PFSK-1 (cell line): ENCODE measurements around the gene STAT1.

ENCODE experiments used
- POLR2AphosphoS5 ChIP-seq: IDR thresholded peaks from 2 replicates; pipeline ENCODE4 v1.6.1; 2012; ENCODE audit warnings: low read depth, mild to moderate bottlenecking, control low read depth, low read length, moderate library complexity
- REST ChIP-seq, 2 experiments: IDR thresholded peaks; 2 replicates each; pipeline versions ENCODE4 v1.6.1 to v1.8.0; 2011 to 2012; ENCODE audit warnings: low read depth in 2 of 2, low read length in 2 of 2, control low read depth in 1 of 2, inconsistent platforms in 1 of 2, mild to moderate bottlenecking in 1 of 2, moderate library complexity in 1 of 2; ENCODE audit not compliant: insufficient read depth in 1 of 2
- SIN3A ChIP-seq: IDR thresholded peaks from 2 replicates; pipeline ENCODE4 v1.6.1; 2012; ENCODE audit warnings: mild to moderate bottlenecking, low read length, moderate library complexity, borderline replicate concordance; ENCODE audit not compliant: insufficient read depth
- TAF1 ChIP-seq: IDR thresholded peaks from 2 replicates; pipeline ENCODE4 v1.6.1; 2012; ENCODE audit warnings: low read length, control low read depth, borderline replicate concordance; ENCODE audit not compliant: insufficient read depth

GRCh38 chr2:190968522-190968921, 45.4 kb downstream of the STAT1 start:
- TF ChIP-seq TAF1 (no peak), POLR2AphosphoS5 (no peak), SIN3A (no peak), REST (IDR thresholded peaks at IDR 0.05; ENCODE audit: insufficient read depth in 1 of 2, low read depth in 2 of 2, low read length in 2 of 2) (no peak)
